A549 treated with RU486 at 1 μM for 4 hours (cell line): ENCODE results near the gene WFDC5. TPM values are rescaled to one million over a fixed set of nuclear protein-coding genes. Genes with fewer than 3 reads are reported as not detected.

ENCODE experiments used
- total RNA-seq: library from RNA; stranded (reverse); fragments of 200-300 nt; extraction: Qiagen RNA extraction; gene quantifications from 5 replicates; pipeline ENCODE4 v1.2.3, GENCODE V29; 2022; ENCODE audit warnings: low read depth

WFDC5 gene
- total RNA-seq: not detected in 5 replicates

GRCh38 chr20:45114465-45115385, at the start of gene WFDC5:
Gene WFDC5, minus strand, starts transcription at chr20:45115174. Its CDS starts 91 bp downstream, at chr20:45115083.

GRCh38 chr20:45124365-45124764, 9.4 kb upstream of the WFDC5 start, which contains the start of gene WFDC12:
Gene WFDC12, minus strand, starts transcription at chr20:45124465. Its CDS starts 18 bp downstream, at chr20:45124447.

GRCh38 chr20:45100563-45101245, 14.3 kb downstream of the WFDC5 start, which contains the start of gene KCNS1:
Gene KCNS1, minus strand, starts transcription at chr20:45101127. Its CDS starts 1,891 bp downstream, at chr20:45099236.

Other genes with a start within 250 kb of the WFDC5 start
- gene YWHAB, start 229.5 kb downstream of the WFDC5 start, total RNA-seq: 195 to 207 TPM (median 204 TPM) in 5 replicates
- 10.9 to 17.6 TPM (median 15.8 TPM) in 5 replicates for gene PABPC1L, start 205.1 kb downstream of the WFDC5 start, total RNA-seq
- 40.7 to 48.2 TPM (median 41.1 TPM) in 5 replicates for gene TOMM34, start 154.8 kb downstream of the WFDC5 start, total RNA-seq
- 10.0 to 14.9 TPM (median 14.1 TPM) in 5 replicates for gene STK4, start 148.7 kb downstream of the WFDC5 start, total RNA-seq
- gene KCNS1, start 14.0 kb downstream of the WFDC5 start, total RNA-seq: not detected in 5 replicates
- not detected in 5 replicates for gene WFDC12, start 9.3 kb upstream of the WFDC5 start, total RNA-seq
- 2.2 to 3.6 TPM (median 3.5 TPM) in 5 replicates for gene PI3, start 59.7 kb upstream of the WFDC5 start, total RNA-seq
- gene SEMG1, start 91.9 kb upstream of the WFDC5 start, total RNA-seq: not detected in 5 replicates
- not detected in 5 replicates for gene SEMG2, start 106.2 kb upstream of the WFDC5 start, total RNA-seq
- gene SLPI, start 139.4 kb upstream of the WFDC5 start, total RNA-seq: 8.9 to 16.3 TPM (median 11.7 TPM) in 5 replicates
- not detected in 5 replicates for gene RBPJL, start 191.7 kb upstream of the WFDC5 start, total RNA-seq
- gene MATN4, start 193.1 kb upstream of the WFDC5 start, total RNA-seq: 0.06 to 0.14 TPM (median 0.12 TPM) in 4 of 5 replicates, not detected in the other
- gene SDC4, start 233.2 kb upstream of the WFDC5 start, total RNA-seq: 119 to 141 TPM (median 134 TPM) in 5 replicates
- gene SYS1, start 248.0 kb upstream of the WFDC5 start, total RNA-seq: 29.1 to 31.6 TPM (median 30.4 TPM) in 5 replicates